Hepatocyte (in vitro differentiated cells): Measurements from ENCODE around the gene C6orf132.

Experiments
- CTCF ChIP-seq: fragments of 200-600 bp; sonication (generic); IDR thresholded peaks from 2 replicates; pipeline ENCODE4 v1.5.1; 2016; ENCODE audit warnings: antibody characterized with exemption, mild to moderate bottlenecking; ENCODE audit not compliant: poor library complexity
- EZH2 ChIP-seq: fragments of 200-600 bp; sonication (generic); IDR thresholded peaks from 2 replicates; pipeline ENCODE4 v1.6.1; 2016; ENCODE audit warnings: antibody characterized with exemption, mild to moderate bottlenecking, borderline replicate concordance

- TF ChIP-seq CTCF (no peak), EZH2 (no peak)
Measured at GRCh38 chr6:42135722-42136121, 6.7 kb downstream of the C6orf132 start.
